Liver (tissue), 3 donors: ENCODE data around the gene GRM2.

Source experiments
- CTCF ChIP-seq: fragments of 150-350 bp; IDR thresholded peaks from 2 replicates; pipeline ENCODE4 v1.5.1; 2017; ENCODE audit warnings: improper control_type of control experiment, low read depth, low read length; ENCODE audit not compliant: missing input control
- EGR1 ChIP-seq, 2 donors: IDR thresholded peaks; 2 replicates each; pipeline ENCODE4 v1.6.1; 2016 to 2018; ENCODE audit warnings: antibody characterized with exemption in 2 of 2, low read depth in 2 of 2
- FOXA1 ChIP-seq: IDR thresholded peaks from 2 replicates; pipeline ENCODE4 v1.6.1; 2016; ENCODE audit warnings: antibody characterized with exemption
- GABPA ChIP-seq, 2 donors: IDR thresholded peaks in 1 of 2; conservative IDR thresholded peaks in 1 of 2; 2 replicates each; pipeline ENCODE4 v1.6.1; 2016; ENCODE audit warnings: antibody characterized with exemption in 2 of 2, mild to moderate bottlenecking in 1 of 2, moderate library complexity in 1 of 2
- HNF4G ChIP-seq: IDR thresholded peaks from 2 replicates; pipeline ENCODE4 v1.6.1; 2016; ENCODE audit warnings: antibody characterized with exemption
- JUND ChIP-seq, 2 donors: IDR thresholded peaks; 2 replicates each; pipeline ENCODE4 v1.6.1; 2016; ENCODE audit warnings: antibody characterized with exemption in 2 of 2
- MAX ChIP-seq: IDR thresholded peaks from 2 replicates; pipeline ENCODE4 v1.6.1; 2016; ENCODE audit warnings: antibody characterized with exemption
- NR2F2 ChIP-seq: IDR thresholded peaks from 2 replicates; pipeline ENCODE4 v1.6.1; 2016; ENCODE audit warnings: antibody characterized with exemption
- RXRA ChIP-seq, 2 donors: IDR thresholded peaks; 2 replicates each; pipeline ENCODE4 v1.6.1; 2017 to 2018; ENCODE audit warnings: antibody characterized with exemption in 2 of 2, mild to moderate bottlenecking in 1 of 2
- SP1 ChIP-seq: IDR thresholded peaks from 2 replicates; pipeline ENCODE4 v1.6.1; 2018; ENCODE audit warnings: antibody characterized with exemption, mild to moderate bottlenecking
- TAF1 ChIP-seq: conservative IDR thresholded peaks from 2 replicates; pipeline ENCODE4 v1.6.1; 2016; ENCODE audit warnings: antibody characterized with exemption, mild to moderate bottlenecking
- TF ChIP-seq, protein P1 (sequence below): IDR thresholded peaks from 2 replicates; pipeline ENCODE4 v1.6.1; 2016; ENCODE audit warnings: antibody characterized with exemption
- TF ChIP-seq, protein P2 (sequence below): IDR thresholded peaks from 2 replicates; pipeline ENCODE4 v1.6.1; 2016; ENCODE audit warnings: antibody characterized with exemption, mild to moderate bottlenecking
- TF ChIP-seq, protein P3 (sequence below): IDR thresholded peaks from 2 replicates; pipeline ENCODE4 v1.6.1; 2016; ENCODE audit warnings: antibody characterized with exemption
- donor health status: healthy.
- donor health status: healthy.

- TF ChIP-seq TAF1 (no peak), CTCF (no peak), RXRA (IDR thresholded peaks at IDR 0.05) (no peak), NR2F2 (no peak), GABPA (IDR thresholded peaks at IDR 0.05 in 1 of 2, conservative IDR thresholded peaks at IDR 0.05 in 1 of 2) (no peak), SP1 (no peak), FOXA1 (no peak), MAX (no peak), EGR1 (IDR thresholded peaks at IDR 0.05; ENCODE audit: low read depth in 2 of 2) (no peak), JUND (IDR thresholded peaks at IDR 0.05) (no peak), HNF4G (no peak)
- TF ChIP-seq, protein P1, sequence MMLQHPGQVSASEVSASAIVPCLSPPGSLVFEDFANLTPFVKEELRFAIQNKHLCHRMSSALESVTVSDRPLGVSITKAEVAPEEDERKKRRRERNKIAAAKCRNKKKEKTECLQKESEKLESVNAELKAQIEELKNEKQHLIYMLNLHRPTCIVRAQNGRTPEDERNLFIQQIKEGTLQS = no peak
- TF ChIP-seq, protein P2, sequence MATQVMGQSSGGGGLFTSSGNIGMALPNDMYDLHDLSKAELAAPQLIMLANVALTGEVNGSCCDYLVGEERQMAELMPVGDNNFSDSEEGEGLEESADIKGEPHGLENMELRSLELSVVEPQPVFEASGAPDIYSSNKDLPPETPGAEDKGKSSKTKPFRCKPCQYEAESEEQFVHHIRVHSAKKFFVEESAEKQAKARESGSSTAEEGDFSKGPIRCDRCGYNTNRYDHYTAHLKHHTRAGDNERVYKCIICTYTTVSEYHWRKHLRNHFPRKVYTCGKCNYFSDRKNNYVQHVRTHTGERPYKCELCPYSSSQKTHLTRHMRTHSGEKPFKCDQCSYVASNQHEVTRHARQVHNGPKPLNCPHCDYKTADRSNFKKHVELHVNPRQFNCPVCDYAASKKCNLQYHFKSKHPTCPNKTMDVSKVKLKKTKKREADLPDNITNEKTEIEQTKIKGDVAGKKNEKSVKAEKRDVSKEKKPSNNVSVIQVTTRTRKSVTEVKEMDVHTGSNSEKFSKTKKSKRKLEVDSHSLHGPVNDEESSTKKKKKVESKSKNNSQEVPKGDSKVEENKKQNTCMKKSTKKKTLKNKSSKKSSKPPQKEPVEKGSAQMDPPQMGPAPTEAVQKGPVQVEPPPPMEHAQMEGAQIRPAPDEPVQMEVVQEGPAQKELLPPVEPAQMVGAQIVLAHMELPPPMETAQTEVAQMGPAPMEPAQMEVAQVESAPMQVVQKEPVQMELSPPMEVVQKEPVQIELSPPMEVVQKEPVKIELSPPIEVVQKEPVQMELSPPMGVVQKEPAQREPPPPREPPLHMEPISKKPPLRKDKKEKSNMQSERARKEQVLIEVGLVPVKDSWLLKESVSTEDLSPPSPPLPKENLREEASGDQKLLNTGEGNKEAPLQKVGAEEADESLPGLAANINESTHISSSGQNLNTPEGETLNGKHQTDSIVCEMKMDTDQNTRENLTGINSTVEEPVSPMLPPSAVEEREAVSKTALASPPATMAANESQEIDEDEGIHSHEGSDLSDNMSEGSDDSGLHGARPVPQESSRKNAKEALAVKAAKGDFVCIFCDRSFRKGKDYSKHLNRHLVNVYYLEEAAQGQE = no peak
- TF ChIP-seq, protein P3, sequence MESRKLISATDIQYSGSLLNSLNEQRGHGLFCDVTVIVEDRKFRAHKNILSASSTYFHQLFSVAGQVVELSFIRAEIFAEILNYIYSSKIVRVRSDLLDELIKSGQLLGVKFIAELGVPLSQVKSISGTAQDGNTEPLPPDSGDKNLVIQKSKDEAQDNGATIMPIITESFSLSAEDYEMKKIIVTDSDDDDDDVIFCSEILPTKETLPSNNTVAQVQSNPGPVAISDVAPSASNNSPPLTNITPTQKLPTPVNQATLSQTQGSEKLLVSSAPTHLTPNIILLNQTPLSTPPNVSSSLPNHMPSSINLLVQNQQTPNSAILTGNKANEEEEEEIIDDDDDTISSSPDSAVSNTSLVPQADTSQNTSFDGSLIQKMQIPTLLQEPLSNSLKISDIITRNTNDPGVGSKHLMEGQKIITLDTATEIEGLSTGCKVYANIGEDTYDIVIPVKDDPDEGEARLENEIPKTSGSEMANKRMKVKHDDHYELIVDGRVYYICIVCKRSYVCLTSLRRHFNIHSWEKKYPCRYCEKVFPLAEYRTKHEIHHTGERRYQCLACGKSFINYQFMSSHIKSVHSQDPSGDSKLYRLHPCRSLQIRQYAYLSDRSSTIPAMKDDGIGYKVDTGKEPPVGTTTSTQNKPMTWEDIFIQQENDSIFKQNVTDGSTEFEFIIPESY = no peak
These were observed 36.6 kb upstream of the GRM2 start for GRCh38 chr3:51670053-51670822.
